IPS DF 4.7 (cell line): ENCODE data around the gene FOXN4.

Source experiments
- DNase-seq: peaks from one replicate; pipeline ENCODE4 v3.0.0-alpha.2; 2013; ENCODE audit warnings: low spot score; ENCODE audit errors: extremely low read depth

The FOXN4 gene

DNA sequence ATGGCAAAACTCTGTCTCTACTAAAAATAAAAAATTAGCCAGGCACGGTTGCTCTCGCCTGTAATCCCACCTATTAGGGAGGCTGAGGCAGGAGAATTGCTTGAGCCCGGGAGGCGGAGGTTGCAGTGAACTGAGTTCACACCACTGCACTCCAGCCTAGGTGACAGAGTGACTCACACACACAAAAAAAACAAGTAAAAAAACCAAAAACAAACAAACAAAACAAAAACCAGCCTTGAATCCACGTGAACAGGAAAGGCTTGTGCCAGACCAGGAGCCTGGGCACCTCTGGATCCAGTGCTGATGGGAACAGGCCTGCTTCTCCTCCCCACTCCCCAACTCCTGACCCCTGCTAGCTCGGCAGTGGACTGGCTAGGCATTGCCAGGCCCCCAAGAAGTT, 3.5 kb downstream of the FOXN4 start:
- no peak for DNase-seq

DNA sequence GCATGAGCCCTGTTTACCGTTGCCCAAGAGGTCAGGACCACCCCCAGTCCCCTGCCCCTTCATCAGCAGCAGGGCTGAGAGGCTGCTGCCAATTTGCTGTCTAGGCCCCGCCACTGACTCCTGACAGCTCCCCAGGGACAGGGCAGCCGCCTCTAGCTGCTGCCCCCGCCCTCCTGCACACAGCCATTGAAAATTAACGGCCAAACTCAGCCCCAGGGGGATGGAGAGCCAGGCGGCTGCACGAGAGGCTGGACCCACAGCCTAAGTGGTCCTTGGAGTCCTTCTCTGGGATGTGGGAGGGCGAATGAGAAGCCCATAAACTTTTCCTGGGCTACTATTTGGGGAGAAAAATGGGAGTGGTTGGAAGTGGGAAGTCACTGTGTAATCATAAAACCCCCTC, 4.6 kb downstream of the FOXN4 start:
- DNase-seq: no peak

- no peak for DNase-seq
These were observed 6.3 kb downstream of the FOXN4 start for GRCh38 chr12:109302770-109303169.

DNA sequence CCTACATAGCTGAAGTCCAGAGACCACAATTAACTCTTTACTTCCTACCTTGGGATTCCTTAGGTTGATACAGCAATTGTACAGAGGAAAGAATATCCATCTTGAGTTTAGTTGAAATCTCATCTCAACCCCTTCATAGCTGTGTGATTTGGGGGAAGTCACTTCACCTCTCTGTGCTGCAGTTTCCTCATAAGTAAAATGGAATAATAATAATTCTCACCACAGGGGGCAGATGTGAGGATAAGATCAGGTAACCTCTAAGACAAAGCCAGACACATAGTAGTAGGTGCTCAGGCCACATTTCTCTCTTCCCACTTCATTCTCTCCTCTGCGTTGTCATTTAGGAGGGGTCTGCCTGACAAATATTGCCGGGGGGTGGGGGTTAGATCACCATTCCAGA, 6.7 kb downstream of the FOXN4 start:
- DNase-seq: no peak

GRCh38 chr12:109301643-109302168, 7.4 kb downstream of the FOXN4 start:
- DNase-seq: no peak

DNA sequence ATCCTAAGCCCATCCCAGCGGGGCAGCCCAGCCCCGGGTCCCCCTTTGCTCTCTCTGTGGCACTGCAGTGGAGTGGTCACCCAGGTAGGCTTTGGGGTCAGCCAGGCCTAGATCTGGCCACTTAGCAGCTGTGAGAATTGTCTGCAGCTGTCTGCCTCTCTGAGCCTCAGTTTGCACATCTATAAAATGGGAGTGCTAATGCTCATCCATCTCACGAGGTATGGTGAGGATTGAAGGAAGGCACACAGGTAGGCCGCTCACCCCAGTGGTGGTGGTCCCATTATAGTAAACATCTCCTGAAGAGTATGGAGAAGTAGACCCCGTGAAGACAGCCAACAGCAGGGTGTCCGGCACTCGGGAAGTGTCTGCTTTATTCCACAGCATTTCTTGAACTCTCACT, 9.2 kb downstream of the FOXN4 start:
- no peak for DNase-seq

- DNase-seq: no peak
These were observed 12.7 kb downstream of the FOXN4 start for GRCh38 chr12:109296431-109296830.

DNA sequence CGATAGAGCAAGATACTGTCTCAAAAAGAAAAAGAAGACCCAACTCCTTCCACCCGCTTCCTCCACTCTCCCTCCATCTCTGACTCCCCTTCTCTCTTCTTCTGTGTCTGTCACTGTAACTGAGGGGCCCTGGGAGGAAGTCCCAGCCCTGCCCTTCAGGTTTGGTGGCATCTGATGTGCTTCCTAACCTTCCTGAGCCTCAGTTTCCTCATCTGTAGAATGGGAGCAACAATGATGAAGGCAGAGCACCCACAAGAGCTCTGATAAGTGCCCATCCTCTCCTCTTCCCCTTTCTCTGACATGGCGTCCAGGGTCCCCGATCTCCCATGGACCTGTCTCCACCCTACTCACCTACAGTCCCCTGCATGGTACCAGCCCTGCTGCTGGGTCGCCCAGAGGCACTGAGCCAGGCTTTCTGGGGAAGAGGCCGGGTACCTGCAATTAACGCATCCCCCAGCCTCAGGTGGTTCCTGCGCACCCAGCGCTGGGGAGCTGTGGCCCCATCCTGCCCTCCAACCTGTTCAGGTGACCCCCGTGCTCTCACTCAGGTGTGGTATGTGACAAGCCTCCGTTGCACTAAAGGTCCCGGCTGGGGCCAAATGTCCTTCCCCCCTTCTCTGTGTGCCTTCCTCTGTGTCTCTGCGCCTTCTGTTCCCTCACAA, 13.2 kb downstream of the FOXN4 start:
- DNase-seq: no peak

DNA sequence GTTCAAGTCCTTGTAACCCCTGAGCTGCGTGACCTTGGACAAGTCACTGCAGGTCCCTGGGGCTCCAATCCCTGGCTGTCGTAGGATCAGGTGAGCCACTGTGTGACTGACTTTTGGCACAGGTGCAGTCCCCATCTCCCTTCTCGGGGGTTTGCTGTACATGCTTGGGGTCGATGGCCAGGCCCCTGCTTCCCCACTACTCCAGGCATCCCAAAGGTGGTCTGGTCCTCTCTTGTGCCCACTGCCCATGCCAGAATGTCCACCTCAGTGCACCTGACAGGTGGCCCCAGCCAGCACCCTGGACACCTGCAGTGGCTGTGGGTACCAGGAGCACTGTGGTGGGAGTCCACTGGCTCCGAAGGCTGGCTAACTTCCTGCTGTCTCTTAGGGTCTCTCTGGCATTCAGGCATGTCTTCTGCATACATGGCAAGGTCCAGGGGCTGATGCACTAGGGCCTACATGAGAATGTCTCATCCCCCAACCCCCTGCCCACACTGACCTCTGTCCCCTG, 14.7 kb downstream of the FOXN4 start:
- no peak for DNase-seq

DNA sequence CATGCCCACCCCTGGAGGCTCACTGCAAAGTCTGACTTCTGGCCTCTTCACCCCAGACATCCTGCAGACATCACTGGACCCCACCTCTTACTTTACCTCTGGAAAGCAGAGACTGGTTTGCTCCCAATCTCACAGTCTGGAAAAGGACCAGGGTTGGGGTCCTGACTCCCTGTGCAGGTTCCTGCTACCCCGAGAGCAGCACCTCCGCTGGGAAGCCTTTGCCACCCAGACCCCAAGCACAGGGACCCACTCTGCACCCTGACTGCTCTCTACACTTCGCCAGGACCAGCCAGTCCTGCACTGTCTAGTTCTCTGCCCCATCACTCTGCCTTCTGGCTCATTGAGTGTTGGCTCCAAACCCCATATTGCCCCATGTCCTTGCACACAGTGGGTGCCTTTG, 16.0 kb downstream of the FOXN4 start:
- no peak for DNase-seq

DNA sequence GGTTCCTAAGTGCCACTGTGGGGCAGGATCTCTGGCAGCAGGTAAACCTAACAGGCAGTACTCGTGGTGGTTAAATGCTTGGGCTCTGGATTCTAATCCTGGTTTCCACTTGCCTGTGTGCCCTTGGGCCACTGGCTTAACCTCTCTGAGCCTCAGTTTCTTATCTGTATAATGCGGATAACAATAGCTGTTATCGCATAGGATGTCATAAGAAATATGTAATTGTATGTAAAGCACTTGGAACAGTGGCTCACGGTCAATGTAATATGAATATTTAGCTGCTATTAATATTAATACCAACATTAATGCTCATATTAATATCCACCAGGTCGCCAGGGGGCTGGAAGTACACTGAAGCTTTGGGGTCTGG, 16.8 kb downstream of the FOXN4 start:
- DNase-seq: no peak

DNA sequence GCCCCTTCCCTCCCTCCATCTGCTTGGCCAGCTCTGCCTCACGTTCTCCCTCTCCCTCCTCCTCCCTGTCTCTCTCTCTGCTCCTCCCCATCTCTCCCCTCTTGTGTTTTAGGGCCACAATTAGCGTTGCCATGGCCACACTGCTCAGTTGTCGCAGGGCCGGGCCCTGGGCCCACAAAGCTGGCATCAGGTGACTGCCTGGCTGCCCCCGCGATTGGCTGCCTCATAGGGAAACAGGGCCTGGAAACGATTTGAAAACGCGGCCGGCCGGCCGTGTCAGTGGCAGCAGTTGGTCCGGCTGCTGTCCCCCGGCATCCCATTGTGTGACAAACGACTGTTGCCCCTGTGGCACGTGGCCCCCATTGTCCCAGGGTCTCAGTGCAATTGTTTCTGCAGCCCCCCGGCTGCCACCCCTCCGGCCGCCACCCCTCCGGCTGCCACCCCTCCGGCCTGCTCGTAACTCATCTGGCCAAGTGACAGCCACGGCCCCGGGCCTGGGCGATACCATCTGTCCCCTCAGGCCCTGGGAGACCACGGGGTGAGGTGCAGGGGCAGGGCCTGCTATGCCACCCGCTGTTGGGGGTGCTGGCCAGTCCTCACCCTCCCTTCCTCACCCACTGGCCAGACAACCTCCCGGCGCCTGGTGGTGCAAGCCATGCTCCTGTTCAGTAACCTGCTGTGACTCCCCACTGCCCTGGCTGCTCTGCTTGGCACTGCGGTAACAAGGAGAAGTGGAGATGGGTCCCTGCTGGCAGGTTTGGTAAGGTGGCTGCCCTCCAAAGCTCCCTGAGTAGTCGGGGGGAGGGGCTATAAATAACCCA, 17.4 kb downstream of the FOXN4 start:
- DNase-seq: peak; percentile 87

- no peak for DNase-seq
These were observed 18.0 kb downstream of the FOXN4 start for GRCh38 chr12:109291117-109291516.

DNA sequence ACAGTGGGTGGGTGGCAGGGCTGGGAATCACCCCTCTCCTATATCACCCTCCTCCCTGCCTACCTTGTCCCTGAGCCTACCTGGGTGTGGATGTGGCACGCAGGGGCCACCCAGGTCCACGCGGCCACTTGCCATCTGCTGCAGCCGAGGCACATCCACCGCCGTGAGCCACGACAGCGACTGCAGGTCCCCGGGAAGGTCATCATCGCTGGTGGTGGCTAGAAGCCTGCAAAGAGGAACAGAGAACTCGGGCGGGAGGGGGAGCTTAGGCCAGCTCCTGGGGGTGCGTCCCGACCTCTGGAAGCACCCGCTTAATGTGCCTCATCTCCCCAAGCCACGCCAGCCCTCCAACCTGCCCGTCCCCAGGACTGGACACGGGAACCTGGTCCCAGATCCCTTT, 19.0 kb downstream of the FOXN4 start:
- DNase-seq: no peak

DNA sequence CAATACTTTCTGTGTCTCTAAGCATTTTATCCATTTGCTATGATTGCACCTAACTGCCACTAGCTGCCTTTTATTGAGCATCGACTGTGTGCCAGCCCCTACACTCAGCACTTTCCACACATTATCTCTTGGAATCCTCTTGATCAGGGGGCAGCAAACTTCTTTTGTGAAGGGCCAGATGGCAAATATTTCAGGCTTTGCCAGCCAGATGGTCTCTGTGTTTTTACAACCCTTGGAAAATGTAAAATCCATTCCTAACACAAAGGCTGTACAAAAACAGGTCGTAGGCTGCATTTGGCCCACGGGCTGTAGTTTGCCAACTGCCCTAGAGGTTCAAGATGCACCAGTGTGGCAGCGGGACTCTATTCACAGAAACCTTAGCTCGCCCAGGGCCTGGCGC, 19.5 kb downstream of the FOXN4 start:
- no peak for DNase-seq

- no peak for DNase-seq
These were observed 20.1 kb downstream of the FOXN4 start for GRCh38 chr12:109289004-109289403.

DNA sequence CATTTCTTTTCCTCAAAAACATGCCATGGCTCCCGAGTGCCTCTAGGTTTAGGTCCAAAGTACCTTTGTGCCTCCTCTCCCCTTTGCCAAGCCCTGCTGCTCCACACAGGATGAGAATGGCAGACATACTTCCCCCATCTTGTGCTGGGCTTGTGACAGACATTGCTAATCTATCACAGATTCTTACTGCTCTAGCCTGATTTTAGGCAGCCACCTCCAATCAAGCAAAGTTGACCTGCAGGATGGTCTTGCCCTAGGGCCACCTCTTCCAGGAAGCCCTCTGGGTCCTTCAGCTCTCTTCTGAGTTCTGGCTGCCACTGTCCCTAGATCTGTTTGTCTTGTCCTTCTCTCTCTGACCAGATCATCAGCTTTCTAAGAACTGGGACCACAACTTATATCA, 20.5 kb downstream of the FOXN4 start:
- DNase-seq: no peak

DNA sequence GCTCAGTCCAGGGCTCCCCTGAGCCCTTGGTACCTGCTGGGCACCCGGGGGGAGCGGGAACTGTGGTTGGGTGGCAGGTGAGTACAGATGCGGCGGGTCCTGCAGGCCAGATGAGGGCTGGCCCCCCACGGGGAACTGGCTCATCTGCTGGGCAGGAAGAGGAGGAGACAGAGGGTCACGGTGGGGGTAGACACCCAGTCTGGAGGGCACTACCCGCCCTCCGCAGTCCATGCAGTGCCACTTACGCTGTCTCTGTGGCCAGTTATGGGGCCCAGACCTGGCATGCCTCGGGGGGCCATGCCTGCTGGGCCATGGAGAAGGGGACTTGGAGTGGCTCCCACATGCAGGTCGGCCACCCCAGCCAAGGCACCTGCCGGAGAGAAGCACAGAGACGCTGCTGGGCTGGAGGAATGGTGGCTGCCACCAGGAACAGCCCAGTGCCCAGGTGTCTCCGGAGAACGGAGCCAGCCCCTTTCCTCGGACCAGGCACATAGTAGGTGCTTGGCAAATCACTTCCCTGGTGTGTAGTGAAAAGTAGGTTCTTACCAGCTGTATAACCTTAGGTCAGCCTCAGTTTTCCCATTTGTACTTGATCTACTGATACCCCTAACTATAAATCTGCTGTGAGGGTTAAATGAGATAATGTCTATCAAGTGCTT, 21.1 kb downstream of the FOXN4 start:
- DNase-seq: no peak

GRCh38 chr12:109287181-109287580, 21.9 kb downstream of the FOXN4 start:
- no peak for DNase-seq

DNA sequence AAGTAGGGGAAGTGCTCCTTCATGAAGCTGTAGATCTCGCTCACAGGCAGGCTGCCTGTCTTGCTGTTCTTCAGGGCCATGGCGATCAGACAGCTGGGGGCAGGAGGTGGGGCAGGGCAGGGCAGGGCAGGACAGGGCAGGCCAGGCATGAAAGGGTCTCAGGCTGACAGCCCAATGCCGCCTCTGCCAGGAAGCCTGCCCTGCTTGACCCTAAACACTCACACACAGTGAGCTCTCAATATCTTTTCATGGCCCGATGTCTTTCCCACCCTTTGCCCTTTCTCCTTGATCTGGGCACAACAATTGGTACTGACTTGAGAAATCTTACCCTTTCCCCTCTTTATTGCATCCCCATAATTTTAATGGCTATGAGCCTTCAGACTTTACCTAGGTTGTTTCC, 22.4 kb downstream of the FOXN4 start:
- DNase-seq: no peak

- no peak for DNase-seq
These were observed 22.8 kb downstream of the FOXN4 start for GRCh38 chr12:109286252-109286651.

GRCh38 chr12:109284392-109284791, 24.7 kb downstream of the FOXN4 start:
- no peak for DNase-seq
